CD4-positive, alpha-beta T cell treated with Interleukin-12 subunit alpha and Interleukin-12 subunit beta, for 1 hour (primary cell): Measurements from ENCODE around the gene ZNF281.
"Not testable (repeated sequence)": the region's sequence is repeated elsewhere in the genome, so short reads cannot be mapped to it uniquely, and the experiment has no call there.

Experiments
- DNase-seq: peaks from one replicate; pipeline ENCODE4 v3.0.0-alpha.2; 2020

ZNF281 gene

DNA sequence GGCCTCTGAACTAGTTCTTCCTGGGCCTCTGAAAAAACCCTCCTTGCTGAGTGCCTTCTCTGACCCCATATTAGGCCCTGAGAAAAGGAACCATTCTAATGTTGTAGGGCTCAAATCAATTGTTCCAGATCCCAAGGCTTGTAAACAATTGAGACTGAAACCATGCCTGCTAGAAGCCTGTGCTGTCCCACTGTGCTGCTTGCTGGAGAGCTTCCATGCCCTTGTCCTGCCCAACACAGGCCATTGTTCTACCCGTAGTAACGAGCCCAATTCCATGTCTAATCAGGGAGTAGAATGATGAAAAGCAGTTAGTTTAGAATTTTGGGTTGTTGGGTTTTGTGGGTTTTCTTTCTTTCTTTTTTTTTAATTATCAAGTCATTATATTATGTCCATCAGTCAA is 47.4 kb downstream of the ZNF281 start:
- no peak for DNase-seq

DNA sequence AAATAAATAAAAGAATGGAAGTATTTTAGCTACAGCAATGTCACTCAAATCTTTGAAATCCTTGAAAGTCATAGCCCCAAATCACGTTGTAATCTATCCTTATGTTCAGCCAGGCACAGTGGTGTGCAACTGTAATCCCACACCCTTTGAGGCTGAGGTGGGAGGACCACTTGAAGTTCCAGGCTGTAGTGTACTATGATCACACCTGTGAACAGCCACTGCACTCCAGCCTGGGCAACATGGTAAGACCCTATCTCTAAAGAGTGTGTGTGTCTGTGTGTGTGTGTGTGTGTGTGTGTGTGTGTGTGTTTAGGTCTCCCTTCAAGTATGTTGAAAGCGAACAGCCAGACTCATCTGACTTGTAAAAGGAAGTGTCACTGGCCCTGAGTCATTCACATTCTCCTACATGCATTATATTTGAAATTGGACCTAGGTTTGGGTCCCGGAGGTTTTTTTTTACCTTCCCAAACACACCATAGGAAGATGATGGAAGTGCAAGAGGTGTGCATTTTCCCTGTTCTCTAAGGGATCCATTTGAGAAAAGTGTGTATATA is 50.1 kb downstream of the ZNF281 start:
- DNase-seq: no peak

DNA sequence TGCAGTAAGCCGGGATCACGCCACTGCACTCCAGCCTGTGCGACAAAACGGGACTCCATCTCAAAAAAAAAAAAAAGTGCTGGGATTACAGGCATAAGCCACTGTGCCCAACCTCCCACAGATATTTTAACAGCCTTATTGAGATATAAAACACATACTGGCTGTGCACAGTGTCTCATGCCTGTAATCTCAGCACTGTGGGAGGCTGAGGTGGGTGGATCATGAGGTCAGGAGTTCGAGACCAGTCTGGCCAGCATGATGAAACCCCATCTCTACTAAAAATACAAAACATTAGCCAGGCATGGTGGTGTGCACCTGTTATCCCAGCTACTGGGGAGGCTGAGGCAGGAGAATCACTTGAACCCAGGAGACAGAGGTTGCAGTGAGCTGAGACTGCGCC is 51.9 kb downstream of the ZNF281 start:
- not testable (repeated sequence) for DNase-seq

DNA sequence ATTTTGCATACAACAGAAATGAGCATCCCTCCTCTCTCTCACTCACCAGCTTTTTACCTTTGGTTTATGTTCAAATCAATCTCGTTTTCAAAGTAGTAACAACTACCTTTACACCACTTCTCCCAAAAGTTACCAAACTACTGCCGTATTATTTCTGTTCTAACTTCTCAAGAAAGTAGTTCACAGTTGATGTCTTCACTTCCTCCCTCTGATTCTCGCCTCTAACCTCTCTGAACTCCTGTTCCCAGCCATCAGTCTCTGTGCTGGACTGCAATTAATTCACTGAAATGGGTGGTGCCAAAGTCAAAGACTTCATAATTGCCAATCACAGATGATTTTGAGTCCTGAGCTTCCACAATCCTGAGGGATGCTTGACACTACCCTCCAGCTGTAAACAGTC is 54.0 kb downstream of the ZNF281 start:
- no peak for DNase-seq
